Large intestine (tissue), 3 donors: Measurements from ENCODE around the gene ALMS1. TPM values are rescaled to one million over a fixed set of nuclear protein-coding genes. Genes with fewer than 3 reads are reported as not detected.
"Not testable (repeated sequence)": the region's sequence is repeated elsewhere in the genome, so short reads cannot be mapped to it uniquely, and the experiment has no call there.

Experiments
- DNase-seq, 2 donors: peaks; one replicate each; pipeline versions ENCODE4 v3.0.0 to v3.0.0-alpha.2; 2013
- H3K27ac ChIP-seq: one replicate; pipeline ENCODE4 v1.5.1; 2013; ENCODE audit warnings: low read length
- H3K27me3 ChIP-seq: 2 replicates; pipeline ENCODE4 v1.6.1; 2013; ENCODE audit warnings: low read length; ENCODE audit not compliant: control insufficient read depth, insufficient read depth
- H3K36me3 ChIP-seq: 2 replicates; pipeline ENCODE4 v1.6.1; 2013; ENCODE audit warnings: low read length; ENCODE audit not compliant: control insufficient read depth, insufficient read depth
- H3K4me1 ChIP-seq: one replicate; pipeline ENCODE4 v1.6.1; 2013; ENCODE audit warnings: low read length; ENCODE audit not compliant: control insufficient read depth, insufficient read depth
- H3K4me3 ChIP-seq: one replicate; pipeline ENCODE4 v1.5.1; 2013; ENCODE audit warnings: low read length
- H3K9me3 ChIP-seq: one replicate; pipeline ENCODE4 v1.6.1; 2013; ENCODE audit warnings: mild to moderate bottlenecking, low read depth, low read length, moderate library complexity; ENCODE audit not compliant: control insufficient read depth
- WGBS: methylation state at CpG from one replicate; pipeline ENCODE4 v1.1.5; 2013; ENCODE audit warnings: low lambda C conversion rate; ENCODE audit not compliant: insufficient coverage; 5-methylcytosine and 5-hydroxymethylcytosine counted together
- polyA plus RNA-seq: library from polyadenylated mRNA; unstranded; fragments of 120-200 nt; gene quantifications from one replicate; pipeline ENCODE4 v1.2.1, GENCODE V29; 2013

The ALMS1 gene
- polyA plus RNA-seq, 1 donor: 22.5 TPM

DNA sequence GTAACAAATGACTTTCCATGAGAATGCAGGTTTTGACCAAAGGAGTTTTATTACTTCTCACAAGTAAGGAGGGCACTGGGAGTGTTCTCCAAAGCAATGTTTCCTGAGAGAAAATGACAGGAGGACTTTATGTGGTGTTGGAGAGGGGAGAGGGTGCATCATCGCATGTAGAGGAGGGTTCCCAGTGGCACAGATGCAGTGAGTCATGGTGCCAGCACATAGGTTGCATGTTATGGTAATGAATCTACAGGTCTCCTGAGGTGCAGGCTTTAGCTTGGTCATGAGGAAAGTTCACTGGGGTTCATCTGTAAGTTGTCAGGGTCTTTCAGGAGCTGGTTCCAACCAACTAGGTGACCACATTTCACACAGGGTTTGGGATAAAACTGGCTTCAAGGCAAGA is 226.2 kb downstream of the ALMS1 start:
- no peaks in the 10 kb centered on the region for H3K9me3 ChIP-seq
- H3K27me3 ChIP-seq: no peaks in the 10 kb centered on the region
- no peak for DNase-seq
- no peak overlapping the region for H3K27ac ChIP-seq
- H3K36me3 ChIP-seq: peaks cover 10% of the 10 kb centered on the region
- WGBS: no CpG with 5 or more reads among the region's 1 CpG
- no peaks in the 10 kb centered on the region for H3K4me1 ChIP-seq
- no peak overlapping the region for H3K4me3 ChIP-seq

DNA sequence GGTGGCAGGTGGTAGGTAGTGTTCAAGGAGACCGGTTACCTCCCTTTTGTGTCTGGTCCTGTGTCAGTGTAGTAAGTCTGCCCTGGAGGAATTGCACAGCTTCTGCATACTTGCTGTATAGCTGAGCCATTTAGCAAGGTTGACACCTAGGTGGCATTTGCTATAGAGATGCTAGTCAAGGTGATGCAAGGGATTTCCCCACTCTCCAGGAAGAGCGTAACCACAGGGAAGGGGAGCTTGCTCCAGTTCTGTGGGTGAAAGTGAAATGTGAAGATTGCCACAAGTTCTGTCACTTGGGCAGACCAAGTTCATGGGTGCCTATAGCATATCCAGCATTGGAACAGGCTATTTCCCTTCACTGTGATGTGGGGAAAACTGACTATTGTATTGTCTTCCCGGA is 228.5 kb downstream of the ALMS1 start:
- H3K27ac ChIP-seq: no peak overlapping the region
- WGBS: no CpG with 5 or more reads among the region's 3 CpGs

DNA sequence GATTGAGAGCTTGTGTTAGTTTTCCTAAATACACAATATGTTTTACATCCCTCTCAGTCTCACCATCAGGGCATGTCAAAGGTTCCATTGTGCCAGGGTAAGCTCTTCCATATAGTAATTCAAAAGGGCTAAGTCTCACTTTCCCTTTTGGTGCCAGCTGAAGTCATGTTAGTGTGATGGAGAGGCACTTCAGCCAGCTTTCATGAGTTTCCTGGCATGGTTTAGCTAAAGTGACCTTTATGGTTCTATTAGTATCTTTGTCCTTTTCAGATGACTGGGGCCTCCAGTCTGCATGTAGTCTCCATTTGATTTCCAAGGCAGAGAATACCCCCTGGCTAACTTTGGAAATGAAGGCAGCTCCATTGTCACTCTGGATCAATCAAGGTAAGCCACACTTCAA is 229.4 kb downstream of the ALMS1 start:
- Histone ChIP-seq H3K4me1 (no peaks in the 10 kb centered on the region), H3K36me3 (no peaks in the 10 kb centered on the region), H3K27me3 (no peaks in the 10 kb centered on the region)

More for the DNA sequence above, 228.5 kb downstream of the ALMS1 start:
- no peaks in the 10 kb centered on the region for H3K27me3 ChIP-seq
- H3K4me3 ChIP-seq: no peak overlapping the region
- no peaks in the 10 kb centered on the region for H3K4me1 ChIP-seq
- H3K36me3 ChIP-seq: peaks cover under 1% of the 10 kb centered on the region
- H3K9me3 ChIP-seq: no peaks in the 10 kb centered on the region
- no peak for DNase-seq

DNA sequence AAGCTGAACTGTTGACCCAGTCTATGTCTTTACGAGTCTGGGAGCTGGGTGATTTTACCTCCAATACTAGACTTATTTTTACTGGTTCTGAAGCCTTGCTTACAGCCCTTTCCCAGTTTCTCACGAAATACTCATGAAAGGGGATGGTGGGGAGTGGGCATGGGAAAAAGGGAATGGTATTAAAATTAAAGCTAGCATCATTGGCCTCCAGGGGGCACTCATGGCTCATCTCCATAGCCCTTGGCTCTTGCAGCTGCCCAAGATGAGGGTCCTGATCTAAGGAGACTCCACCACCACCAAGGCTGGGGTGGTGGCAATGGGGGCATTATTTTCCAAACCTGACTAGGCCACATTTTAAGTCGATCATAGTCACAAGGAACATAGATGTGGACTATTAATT is 234.3 kb downstream of the ALMS1 start:
- not testable (repeated sequence) for H3K4me1 ChIP-seq, H3K36me3 ChIP-seq, H3K4me3 ChIP-seq, DNase-seq, H3K9me3 ChIP-seq, H3K27me3 ChIP-seq, H3K27ac ChIP-seq
- WGBS: no CpG with 5 or more reads among the region's 3 CpGs

More for the DNA sequence above, 229.4 kb downstream of the ALMS1 start:
- no peaks in the 10 kb centered on the region for H3K9me3 ChIP-seq
- no peak for DNase-seq
- H3K27ac ChIP-seq: no peak overlapping the region
- no peak overlapping the region for H3K4me3 ChIP-seq

DNA sequence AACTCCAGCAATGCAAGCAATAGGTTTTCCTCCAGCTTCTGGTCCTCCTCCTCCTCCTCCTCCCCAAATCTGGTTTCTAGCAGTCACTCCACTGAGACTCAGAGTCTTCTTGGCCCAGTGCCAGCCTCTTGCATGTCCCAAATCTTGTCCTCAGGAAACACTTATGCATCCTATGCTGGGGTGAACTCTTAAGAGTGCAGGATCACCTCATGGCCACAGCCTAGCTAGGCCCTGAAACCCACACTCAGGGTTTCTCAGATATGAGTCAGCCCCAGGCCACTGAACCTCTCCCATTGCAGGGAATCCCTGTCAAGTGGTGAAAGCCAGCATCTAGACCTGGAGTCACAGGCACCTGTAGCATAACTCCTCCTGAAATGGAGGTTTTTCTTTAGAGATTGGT is 238.4 kb downstream of the ALMS1 start:
- DNase-seq, H3K4me3 ChIP-seq, H3K27me3 ChIP-seq, H3K9me3 ChIP-seq, H3K4me1 ChIP-seq, H3K36me3 ChIP-seq, H3K27ac ChIP-seq: not testable (repeated sequence)

DNA sequence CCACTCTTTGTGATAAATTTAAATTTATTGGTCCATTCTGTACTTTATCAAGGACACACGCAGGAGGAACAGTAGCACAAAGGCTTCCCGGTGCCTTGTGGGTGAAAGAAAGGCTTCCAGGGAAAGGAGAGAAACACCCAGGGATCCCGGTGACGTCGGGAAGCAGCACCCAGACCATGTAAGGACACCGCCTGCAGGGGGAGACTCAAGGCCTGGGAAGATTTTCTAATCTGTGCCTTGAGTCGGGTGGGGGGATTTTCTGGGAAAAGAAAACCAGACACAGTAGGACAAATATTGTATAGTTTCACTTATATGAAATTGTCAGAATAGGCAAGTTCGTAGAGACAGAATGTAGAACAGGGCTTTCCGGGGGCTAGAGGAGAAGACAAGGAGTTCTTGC is 239.0 kb downstream of the ALMS1 start:
- H3K4me3 ChIP-seq, H3K27me3 ChIP-seq, H3K27ac ChIP-seq, DNase-seq, H3K36me3 ChIP-seq, H3K9me3 ChIP-seq, H3K4me1 ChIP-seq: not testable (repeated sequence)
- 92% methylated on average over 2 of the region's 9 CpGs for WGBS

DNA sequence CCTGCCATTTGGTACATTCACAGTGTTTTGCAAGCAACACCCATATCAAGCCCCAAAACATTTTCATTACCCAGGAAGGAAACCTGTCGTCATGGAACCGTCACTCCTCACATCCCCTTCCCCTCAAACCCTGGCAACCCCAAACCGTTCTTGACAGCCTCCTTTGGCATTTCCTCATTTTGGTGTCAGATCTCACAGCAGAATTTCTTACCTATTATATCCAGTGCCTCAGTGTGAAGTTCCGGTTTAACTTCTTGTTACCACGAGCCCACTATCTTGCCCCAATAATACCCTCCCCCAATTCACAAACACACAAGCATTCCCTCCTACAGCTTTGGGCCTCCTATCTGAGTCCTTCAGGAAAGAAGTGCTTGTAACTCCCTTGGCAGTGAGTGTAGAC is 240.6 kb downstream of the ALMS1 start:
- H3K9me3 ChIP-seq, H3K27ac ChIP-seq, H3K27me3 ChIP-seq, H3K36me3 ChIP-seq, H3K4me1 ChIP-seq, H3K4me3 ChIP-seq, DNase-seq: not testable (repeated sequence)
- WGBS: no CpG with 5 or more reads among the region's 5 CpGs

DNA sequence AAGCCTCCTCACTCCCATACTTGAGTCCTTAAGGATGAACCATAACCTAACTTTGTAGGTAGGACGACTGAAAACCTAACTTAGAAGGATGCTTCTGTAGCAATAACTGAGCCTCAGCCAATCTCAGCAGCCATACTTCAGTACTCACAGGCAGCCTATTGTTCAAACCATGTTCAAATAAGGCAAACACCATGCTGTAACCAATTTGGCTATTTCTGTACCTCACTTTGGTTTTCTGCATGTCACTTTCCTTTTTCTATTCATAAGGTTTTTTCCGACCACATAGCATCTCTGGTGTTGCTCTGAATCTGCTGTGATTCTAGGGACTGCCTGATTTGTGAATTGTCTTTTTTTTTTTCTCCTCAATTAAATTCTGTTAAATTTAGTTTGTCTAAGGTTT is 242.9 kb downstream of the ALMS1 start:
- DNase-seq, H3K36me3 ChIP-seq, H3K9me3 ChIP-seq, H3K27ac ChIP-seq, H3K4me1 ChIP-seq, H3K27me3 ChIP-seq, H3K4me3 ChIP-seq: not testable (repeated sequence)
- no CpG with 5 or more reads among the region's 2 CpGs for WGBS

DNA sequence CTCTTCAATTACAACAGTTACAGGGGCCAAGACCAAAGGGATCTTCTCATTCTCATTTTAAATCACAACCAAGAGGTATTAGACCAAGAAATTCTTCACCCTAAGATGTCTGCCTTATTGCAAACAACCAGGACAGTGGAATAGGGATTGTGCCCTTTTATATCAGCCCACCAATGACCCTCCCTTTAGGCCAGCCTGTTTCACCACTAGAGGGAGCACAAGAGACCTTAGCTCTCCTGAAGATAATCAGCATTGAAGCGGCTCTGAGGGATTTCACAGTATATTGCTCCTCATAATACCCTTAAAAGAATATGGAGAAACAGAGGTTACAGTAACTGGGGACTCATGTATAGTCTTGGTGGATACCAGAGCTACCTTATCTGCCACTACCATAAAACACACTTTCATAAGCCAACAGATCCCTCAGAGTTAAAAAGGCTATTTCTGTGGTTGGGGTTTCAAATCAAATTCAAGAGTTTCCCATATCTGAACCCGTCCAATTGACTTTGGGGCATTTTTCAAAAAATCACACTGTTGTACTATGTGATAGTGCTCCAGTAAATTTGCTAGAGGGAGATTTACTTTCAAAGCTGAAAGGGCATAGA is 245.1 kb downstream of the ALMS1 start:
- DNase-seq, H3K4me3 ChIP-seq, H3K36me3 ChIP-seq, H3K9me3 ChIP-seq, H3K4me1 ChIP-seq, H3K27me3 ChIP-seq, H3K27ac ChIP-seq: not testable (repeated sequence)
- WGBS: no CpG with 5 or more reads among the region's 2 CpGs

DNA sequence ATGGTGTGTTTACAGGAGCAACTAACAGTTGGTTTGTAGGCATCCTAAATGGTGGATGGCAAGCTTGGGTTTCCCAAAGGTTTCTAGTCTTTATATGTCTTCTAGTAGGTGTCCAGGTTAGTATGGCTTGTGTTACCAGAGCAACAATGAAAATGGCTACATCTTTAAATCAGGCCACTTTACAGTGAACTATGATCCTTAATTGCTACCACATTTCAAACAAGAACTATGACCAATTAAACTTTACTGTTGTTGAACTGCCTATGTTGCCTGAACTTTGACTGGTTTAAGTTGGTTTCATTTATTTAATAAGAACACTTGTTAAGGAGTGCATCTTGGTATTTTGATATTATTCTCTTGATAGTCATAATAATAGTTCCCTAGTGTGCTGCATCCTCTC is 251.3 kb downstream of the ALMS1 start:
- H3K27ac ChIP-seq, H3K4me3 ChIP-seq: not testable (repeated sequence)

DNA sequence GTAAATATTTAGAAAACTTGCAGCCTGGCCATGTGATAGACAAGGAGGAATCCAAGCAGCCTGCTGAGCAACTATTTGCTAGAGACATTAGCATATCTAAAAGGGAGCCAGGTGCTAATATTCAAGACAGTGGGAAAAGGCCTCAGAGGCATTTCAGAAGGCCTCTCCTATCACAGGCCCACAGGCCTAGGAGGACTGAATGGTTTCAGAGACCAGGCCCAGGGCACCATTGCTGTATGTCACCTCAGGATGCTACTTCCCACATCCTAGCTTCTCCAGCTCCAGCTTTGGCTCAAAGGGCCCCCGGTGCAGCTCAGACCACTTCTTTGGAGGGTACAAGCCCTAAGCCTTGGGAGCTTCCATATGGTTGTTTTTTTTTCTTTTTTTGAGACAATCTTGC is 252.8 kb downstream of the ALMS1 start:
- Histone ChIP-seq H3K36me3 (no peaks in the 10 kb centered on the region), H3K9me3 (peaks cover 4% of the 10 kb centered on the region), H3K27me3 (no peaks in the 10 kb centered on the region), H3K4me1 (peaks cover 10% of the 10 kb centered on the region), H3K27ac (no peak overlapping the region), H3K4me3 (no peak overlapping the region)
- no peak for DNase-seq
- WGBS: 80% methylated on average over 1 of the region's 1 CpG

More for the DNA sequence above, 251.3 kb downstream of the ALMS1 start:
- H3K9me3 ChIP-seq, H3K27me3 ChIP-seq, H3K4me1 ChIP-seq, H3K36me3 ChIP-seq: not testable (repeated sequence)
- DNase-seq: peak in 1 of 2 donors; percentile 24
